NCI-H82 treated with DMSO at 0.1 percent for 48 hours (cell line): ENCODE data around the gene VEGFA.

Experiments
- DNase-seq: peaks from one replicate; lab custom pipeline; 2025; ENCODE audit not compliant: unreplicated experiment; lab: John Stamatoyannopoulos, UW

The VEGFA gene

GRCh38 chr6:43784049-43784855 is 14.2 kb downstream of the VEGFA start:
- DNase-seq, result no peak

GRCh38 chr6:43785220-43785752 is 15.3 kb downstream of the VEGFA start:
- DNase-seq, result no peak

GRCh38 chr6:43785904-43786303 is 15.9 kb downstream of the VEGFA start:
- no peak for DNase-seq

GRCh38 chr6:43786664-43787329 is 16.8 kb downstream of the VEGFA start:
- DNase-seq, result no peak

- no peak for DNase-seq
Measured at GRCh38 chr6:43788301-43788700, 18.3 kb downstream of the VEGFA start.

GRCh38 chr6:43789447-43789846 is 19.4 kb downstream of the VEGFA start:
- peak; percentile 13 for DNase-seq

- no peak for DNase-seq
Measured at GRCh38 chr6:43790031-43790430, 20.0 kb downstream of the VEGFA start.

GRCh38 chr6:43791745-43792422 is 21.9 kb downstream of the VEGFA start:
- no peak for DNase-seq

GRCh38 chr6:43793154-43793874 is 23.3 kb downstream of the VEGFA start:
- no peak for DNase-seq

- DNase-seq, result no peak
Measured at GRCh38 chr6:43793875-43794242, 23.8 kb downstream of the VEGFA start.

GRCh38 chr6:43795421-43795820 is 25.4 kb downstream of the VEGFA start:
- no peak for DNase-seq

GRCh38 chr6:43796168-43796567 is 26.2 kb downstream of the VEGFA start:
- DNase-seq, result no peak

- DNase-seq, result no peak
Measured at GRCh38 chr6:43796903-43797890, 27.2 kb downstream of the VEGFA start.

- no peak for DNase-seq
Measured at GRCh38 chr6:43797919-43798318, 27.9 kb downstream of the VEGFA start.

GRCh38 chr6:43798688-43799444 is 28.9 kb downstream of the VEGFA start:
- DNase-seq, result no peak

- DNase-seq, result no peak
Measured at GRCh38 chr6:43799551-43800297, 29.7 kb downstream of the VEGFA start.

GRCh38 chr6:43800298-43800623 is 30.2 kb downstream of the VEGFA start:
- no peak for DNase-seq

GRCh38 chr6:43800746-43801494 is 30.9 kb downstream of the VEGFA start:
- no peak for DNase-seq
